SJSA1 (cell line): ENCODE results near the gene ARV1. TPM values are rescaled to one million over a fixed set of nuclear protein-coding genes. Genes with fewer than 3 reads are reported as not detected.
"Not testable (repeated sequence)": the region's sequence is repeated elsewhere in the genome, so short reads cannot be mapped to it uniquely, and the experiment has no call there.

Experiments used
- DNase-seq, 2 experiments: peaks; one replicate each; pipeline ENCODE4 v3.0.0-alpha.2; 2015 to 2020; ENCODE audit warnings: low spot score in 2 of 2, low read depth in 1 of 2
- H3K27ac ChIP-seq: fragments of 250-450 bp; sonication (Bioruptor Pico); 2 replicates; pipeline ENCODE4 v1.5.1; 2020; ENCODE audit warnings: mild to moderate bottlenecking, moderate library complexity
- H3K27me3 ChIP-seq: fragments of 250-450 bp; sonication (Bioruptor Pico); replicated peaks from 2 replicates; pipeline ENCODE4 v1.5.1; 2020; ENCODE audit warnings: mild to moderate bottlenecking, moderate library complexity
- H3K36me3 ChIP-seq: fragments of 250-450 bp; sonication (Bioruptor Pico); 2 replicates; pipeline ENCODE4 v1.5.1; 2020; ENCODE audit warnings: mild to moderate bottlenecking
- H3K4me1 ChIP-seq: fragments of 250-450 bp; sonication (Bioruptor Pico); replicated peaks from 2 replicates; pipeline ENCODE4 v1.6.1; 2021; ENCODE audit warnings: mild to moderate bottlenecking
- H3K4me3 ChIP-seq: fragments of 250-450 bp; sonication (Bioruptor Pico); 2 replicates; pipeline ENCODE4 v1.5.1; 2020; ENCODE audit warnings: mild to moderate bottlenecking
- H3K9me3 ChIP-seq: fragments of 250-450 bp; sonication (Bioruptor Pico); replicated peaks from 2 replicates; pipeline ENCODE4 v1.5.1; 2020; ENCODE audit warnings: mild to moderate bottlenecking
- total RNA-seq: library from RNA; depleted of rRNA; stranded (reverse); fragments of >200 nt; shearing (Covaris generic); gene quantifications from 2 replicates; pipeline ENCODE4 v1.2.3, GENCODE V29; 2014

ARV1 gene
- total RNA-seq, 1 experiment from 2014 or later: 23.6 TPM

DNA sequence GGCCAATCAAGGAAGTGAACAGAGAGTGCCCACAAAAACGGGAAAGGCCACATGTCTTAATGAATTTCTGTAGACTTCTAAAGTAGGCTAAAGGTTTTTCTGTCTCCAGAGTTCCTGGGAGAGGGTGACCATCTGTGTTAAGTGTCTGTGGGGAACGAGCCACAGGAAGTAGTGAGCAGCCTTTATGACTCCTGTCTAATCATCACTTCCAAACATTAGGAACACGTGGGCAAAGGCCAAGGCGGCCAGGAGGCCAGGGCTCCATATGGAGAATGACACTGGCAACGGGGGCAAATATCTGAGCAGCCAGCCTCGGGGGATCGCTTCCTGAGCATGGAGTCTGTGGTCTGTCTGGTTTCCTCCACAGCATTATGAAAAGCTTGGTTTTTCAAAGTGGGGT is 54.1 kb downstream of the ARV1 start:
- Histone ChIP-seq H3K27me3 (no peaks in the 10 kb centered on the region), H3K9me3 (no peaks in the 10 kb centered on the region), H3K27ac (no peak overlapping the region), H3K4me3 (no peak overlapping the region), H3K4me1 (peaks cover 5% of the 10 kb centered on the region), H3K36me3 (peaks cover 4% of the 10 kb centered on the region; the same call in 1 of the 2 replicates)
- no peak for DNase-seq

DNA sequence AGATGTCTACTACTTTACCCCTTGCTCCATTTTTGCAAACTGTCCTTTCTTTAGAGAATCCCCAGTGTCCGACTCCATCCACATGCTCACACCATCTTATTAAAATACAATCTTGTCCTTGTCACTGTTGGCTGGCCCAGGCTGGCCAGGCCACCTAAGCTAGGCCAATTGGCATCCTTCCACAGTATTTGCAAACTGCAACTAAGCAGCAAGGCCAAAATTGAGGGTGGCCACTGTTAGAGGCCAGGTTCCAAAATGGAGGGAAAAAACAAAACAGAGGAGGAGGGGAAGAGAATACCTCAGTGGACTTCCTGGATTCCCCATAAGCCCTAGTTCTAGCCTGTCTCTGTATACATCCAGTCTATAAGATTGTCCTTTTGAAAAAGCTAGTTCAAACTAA is 56.9 kb downstream of the ARV1 start:
- Histone ChIP-seq H3K4me3 (no peak overlapping the region), H3K36me3 (peaks cover 8% of the 10 kb centered on the region; the same call in 1 of the 2 replicates), H3K4me1 (peaks cover 29% of the 10 kb centered on the region), H3K27ac (no peak overlapping the region), H3K9me3 (no peaks in the 10 kb centered on the region), H3K27me3 (no peaks in the 10 kb centered on the region)
- DNase-seq: no peak

DNA sequence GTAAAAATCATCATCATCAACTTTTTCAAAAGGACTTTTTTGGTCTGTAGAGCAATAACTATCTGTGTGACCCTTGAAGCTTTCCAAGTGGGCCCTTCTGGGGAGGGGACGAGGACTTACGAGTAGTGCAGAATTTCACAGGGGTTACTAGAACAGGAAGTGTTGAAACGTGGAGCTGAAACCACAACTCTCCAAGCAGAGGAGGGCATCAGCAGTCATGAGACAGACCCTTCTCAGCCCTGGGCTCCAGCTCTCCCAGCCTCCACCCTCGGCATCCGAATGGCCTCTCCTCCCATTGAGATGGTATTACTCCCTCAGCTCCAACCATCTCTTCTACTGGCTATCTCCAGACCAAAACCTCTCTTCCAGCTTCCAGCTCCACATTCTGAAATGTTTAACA is 57.5 kb downstream of the ARV1 start:
- DNase-seq: no peak
- H3K27me3 ChIP-seq: no peaks in the 10 kb centered on the region
- no peak overlapping the region for H3K4me3 ChIP-seq
- H3K27ac ChIP-seq: no peak overlapping the region
- H3K9me3 ChIP-seq: no peaks in the 10 kb centered on the region
- H3K4me1 ChIP-seq: peaks cover 33% of the 10 kb centered on the region
- H3K36me3 ChIP-seq: peaks cover 8% of the 10 kb centered on the region; the same call in 1 of the 2 replicates

DNA sequence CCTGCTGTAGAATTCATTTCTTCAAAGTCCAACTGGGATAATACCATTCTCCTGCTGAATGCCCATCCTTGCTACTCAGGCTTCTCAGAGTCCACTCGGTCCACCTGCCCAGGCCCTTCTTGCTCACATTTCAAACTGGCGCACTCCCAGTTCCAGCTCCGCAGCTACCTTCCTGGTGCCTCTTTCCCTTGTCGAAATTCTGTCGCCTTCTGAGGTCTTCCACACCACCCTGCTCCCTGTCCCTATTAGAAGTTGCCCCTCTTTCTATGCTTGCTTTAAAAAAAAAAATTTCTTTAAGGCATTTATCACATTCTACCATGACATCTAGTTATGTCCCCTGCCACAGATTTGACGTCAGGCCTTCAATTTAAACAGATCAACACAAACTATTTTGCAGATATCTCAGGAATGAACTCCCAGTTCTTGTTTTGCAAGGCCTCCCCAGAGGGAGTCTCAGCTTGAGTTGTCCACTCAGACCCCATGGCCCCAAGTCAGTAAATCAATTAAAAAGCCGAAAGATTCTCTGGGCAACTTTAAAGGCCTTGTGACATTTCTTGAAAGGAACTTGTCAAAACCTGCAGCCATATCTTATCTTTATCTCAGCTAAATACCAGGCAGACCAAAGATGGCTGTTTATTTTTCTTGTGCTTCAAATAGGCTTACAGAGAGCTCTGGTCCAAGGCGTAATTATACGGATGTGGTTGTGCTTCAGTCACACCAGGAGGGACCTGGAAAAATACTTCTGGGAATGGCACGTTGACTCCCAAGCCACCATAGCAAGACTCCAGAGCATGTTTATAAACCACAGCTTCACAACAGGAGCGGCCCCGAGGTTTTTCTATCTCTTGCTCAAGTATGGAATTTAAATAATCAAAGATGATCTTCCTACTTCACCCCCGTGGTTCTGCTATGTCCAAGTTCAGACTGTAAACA is 59.0 kb downstream of the ARV1 start:
- Histone ChIP-seq H3K9me3 (no peaks in the 10 kb centered on the region), H3K27me3 (no peaks in the 10 kb centered on the region), H3K4me3 (no peak overlapping the region), H3K36me3 (peaks cover 8% of the 10 kb centered on the region; the same call in 1 of the 2 replicates), H3K4me1 (peaks cover 33% of the 10 kb centered on the region), H3K27ac (no peak overlapping the region)
- peak; percentile 51 to 60 for DNase-seq

DNA sequence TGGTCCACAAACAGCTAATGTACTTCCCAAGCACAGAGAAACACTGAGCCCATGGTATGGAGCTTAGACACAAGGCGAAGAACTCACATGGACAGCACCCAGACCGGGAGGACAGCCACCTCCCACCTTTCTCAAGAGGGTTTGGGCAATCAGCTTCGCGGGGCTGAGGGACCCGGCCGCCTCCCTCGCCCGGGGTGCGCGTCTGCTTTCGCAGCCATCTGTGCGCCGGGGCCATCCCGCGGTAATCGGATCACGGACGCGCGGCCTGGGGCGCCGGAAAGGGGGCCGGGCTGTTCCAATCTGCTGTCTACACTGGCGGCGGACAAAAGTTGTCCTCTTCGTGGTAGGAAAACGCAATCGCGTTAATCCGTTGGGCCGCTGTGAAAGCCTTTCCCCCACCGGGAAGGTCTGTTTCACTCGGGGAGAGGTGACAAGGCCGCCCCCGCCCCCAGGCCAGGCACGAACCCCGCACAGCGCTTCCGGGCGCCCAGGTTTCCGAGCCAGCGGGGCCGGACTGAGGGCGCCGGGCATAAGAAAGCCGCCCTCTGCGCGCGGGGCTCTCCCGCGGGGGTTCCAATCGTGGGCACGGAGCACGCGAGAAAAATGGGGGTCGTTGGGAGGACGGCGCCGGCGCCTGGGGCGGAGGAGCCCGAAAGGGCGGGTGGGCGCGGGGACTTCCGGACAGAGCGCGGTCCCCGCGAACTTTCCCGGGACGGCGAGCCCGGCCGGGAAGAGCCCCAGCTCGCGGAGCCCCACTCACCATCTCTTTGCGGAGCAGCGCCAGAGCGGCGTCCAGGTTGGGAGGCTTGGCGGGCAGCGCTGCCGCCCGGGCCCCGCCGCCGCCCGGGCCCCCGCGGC is 60.5 kb downstream of the ARV1 start:
- Histone ChIP-seq H3K27me3 (no peaks in the 10 kb centered on the region), H3K4me3 (peak overlapping the region; percentile 87), H3K36me3 (peaks cover 8% of the 10 kb centered on the region; the same call in 1 of the 2 replicates), H3K27ac (peak overlapping the region; percentile 4; the same call in 1 of the 2 replicates), H3K4me1 (peaks cover 33% of the 10 kb centered on the region), H3K9me3 (no peaks in the 10 kb centered on the region)
- peak; percentile 52 to 55 for DNase-seq

DNA sequence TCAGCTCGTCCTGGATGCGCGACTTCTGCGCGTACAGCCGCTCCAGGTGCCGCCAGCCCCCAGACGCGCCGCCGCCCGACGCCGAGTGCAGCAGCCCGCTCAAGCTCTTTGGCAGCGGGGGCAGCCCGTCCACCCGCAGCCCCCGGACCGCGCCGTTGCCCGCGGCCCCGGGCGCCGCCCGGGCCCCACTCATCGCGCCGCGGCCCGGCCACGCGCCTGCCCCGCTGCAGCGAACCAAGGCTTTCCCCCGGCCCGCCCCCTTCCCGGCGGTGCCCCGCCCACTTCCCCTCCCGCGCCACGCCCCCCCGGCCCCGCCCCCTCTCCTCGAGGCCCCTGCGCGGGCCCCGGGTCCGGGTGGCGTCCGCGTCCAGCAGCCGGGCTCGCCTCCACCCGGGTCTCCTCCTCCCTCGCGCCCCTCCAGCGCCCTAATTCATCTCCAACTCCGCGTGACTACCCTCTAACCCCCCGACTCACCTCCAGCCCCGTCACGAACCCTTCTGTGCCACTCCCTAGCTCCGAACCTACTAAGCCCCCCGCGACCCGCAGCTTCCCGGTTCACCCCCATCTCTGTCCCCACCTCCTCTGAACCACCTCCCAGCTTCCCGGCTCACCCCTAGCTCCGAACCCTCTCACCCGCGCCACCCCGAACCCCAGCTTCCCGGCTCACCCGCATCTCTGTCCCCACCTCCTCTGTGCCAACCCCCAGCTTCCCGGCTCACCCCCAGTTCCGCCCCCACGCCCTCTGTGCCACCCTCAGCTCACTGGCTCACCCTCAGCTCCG is 61.3 kb downstream of the ARV1 start, which contains the start of gene FAM89A:
TSS of gene FAM89A (minus strand) at position 236 of the 781 bp plus-strand sequence. CDS start at position 193, 43 bp downstream.
- Histone ChIP-seq H3K27me3 (no peaks in the 10 kb centered on the region), H3K4me1 (peaks cover 33% of the 10 kb centered on the region), H3K4me3 (peak within 1 kb of the TSS; percentile 87), H3K36me3 (peaks cover 8% of the 10 kb centered on the region; the same call in 1 of the 2 replicates), H3K27ac (peak within 1 kb of the TSS; percentile 4; the same call in 1 of the 2 replicates), H3K9me3 (peaks cover 5% of the 10 kb centered on the region)
- peak in 1 of 2 experiments; percentile 60 for DNase-seq

DNA sequence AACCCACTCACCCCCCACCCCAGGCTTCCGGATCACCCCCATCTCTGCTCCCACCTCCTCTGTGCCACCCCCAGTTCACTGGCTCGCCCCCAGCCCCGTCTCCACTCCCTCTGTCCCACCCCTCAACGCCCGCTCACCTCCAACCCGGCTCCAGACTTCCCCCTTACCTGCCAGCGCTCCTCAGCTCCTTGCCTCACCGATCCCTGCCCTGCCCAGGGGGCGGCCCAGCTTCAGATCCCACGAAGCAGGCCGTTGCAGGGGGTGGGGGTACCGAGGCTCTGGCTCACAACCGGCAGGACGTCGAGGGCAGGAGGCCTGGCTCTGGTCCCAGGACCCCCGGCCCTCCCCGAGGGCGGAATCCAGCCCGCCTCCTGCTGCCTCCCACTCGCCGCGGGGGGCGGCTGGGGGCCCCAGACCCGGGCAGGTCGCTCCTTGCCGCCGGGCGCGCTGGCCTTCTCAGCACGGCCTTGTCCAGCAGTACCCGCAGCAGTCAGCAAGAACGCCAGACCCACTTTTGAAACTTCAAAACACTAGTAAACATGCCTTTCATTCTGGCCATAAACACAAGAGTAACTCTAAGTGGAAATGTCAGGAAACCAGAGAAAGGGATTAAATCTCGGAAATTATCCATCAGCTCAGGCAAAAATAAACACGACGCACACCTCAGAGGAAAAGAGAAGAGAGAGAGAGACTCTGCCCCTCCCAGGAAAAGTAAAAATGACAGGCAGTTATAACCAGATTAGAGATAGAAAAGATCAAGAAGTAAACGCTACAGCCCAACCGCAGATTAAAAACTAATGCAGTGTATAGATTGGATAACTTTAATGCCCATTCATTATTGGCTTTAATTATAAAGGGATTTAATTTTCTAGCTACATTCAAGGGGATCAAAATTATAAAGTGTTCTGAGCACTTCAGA is 62.2 kb downstream of the ARV1 start:
- H3K4me3 ChIP-seq: no peak overlapping the region
- H3K27ac ChIP-seq: no peak overlapping the region
- H3K4me1 ChIP-seq: peaks cover 33% of the 10 kb centered on the region
- H3K36me3 ChIP-seq: peaks cover 8% of the 10 kb centered on the region; the same call in 1 of the 2 replicates
- DNase-seq: no peak
- H3K27me3 ChIP-seq: no peaks in the 10 kb centered on the region
- H3K9me3 ChIP-seq: peaks cover 5% of the 10 kb centered on the region

DNA sequence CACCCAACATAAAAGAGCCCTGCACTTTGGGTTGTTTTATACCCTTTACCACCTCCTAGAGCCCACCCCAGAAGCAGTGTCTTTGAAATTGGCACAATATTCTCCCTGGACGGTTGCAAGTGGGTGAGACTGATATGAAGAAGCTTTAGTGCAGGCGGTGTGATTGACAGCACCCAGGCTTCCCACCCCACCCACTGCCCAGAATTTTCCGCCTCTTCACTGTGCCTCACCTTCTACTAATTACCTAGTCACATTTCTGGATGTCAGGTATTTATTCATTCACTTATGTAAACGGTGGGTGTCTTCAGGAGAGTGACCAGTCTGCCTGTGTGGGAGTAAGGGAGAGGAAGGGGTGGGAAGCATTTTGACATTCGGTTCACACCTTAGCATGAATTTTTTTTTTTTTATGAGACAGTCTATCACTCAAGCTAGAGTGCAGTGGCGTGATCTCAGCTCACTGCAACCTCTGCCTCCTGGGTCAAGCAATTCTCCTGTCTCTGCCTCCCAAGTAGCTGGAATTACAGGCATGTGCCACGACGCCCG is 62.9 kb downstream of the ARV1 start:
- H3K4me3 ChIP-seq: no peak overlapping the region
- peaks cover 8% of the 10 kb centered on the region; the same call in 1 of the 2 replicates for H3K36me3 ChIP-seq
- peaks cover 33% of the 10 kb centered on the region for H3K4me1 ChIP-seq
- no peaks in the 10 kb centered on the region; the same call in 1 of the 2 replicates for H3K27me3 ChIP-seq
- H3K27ac ChIP-seq: no peak overlapping the region
- peaks cover 5% of the 10 kb centered on the region for H3K9me3 ChIP-seq
- DNase-seq: no peak

DNA sequence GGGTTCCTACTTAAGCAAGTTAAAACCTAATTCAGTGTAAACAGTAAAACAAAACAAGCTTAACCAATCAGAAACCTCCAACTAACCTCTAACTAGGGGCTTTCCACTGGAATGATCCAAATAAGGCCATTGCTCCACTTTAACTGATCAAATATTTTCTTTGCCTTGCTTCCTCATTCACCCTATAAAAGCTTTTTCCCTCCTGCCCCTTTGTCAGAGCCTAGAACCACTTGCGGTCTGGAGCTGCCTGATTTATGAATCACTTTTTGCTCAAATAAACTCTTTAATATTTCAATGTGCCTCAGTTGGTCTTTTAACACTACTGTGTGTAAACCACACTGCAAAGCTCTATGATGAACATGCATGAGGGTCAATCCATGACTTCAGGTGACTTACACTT is 65.7 kb downstream of the ARV1 start:
- DNase-seq: no peak
- Histone ChIP-seq H3K27ac (no peak overlapping the region), H3K4me1 (peaks cover 11% of the 10 kb centered on the region), H3K4me3 (no peak overlapping the region), H3K27me3 (no peaks in the 10 kb centered on the region; the same call in 1 of the 2 replicates), H3K36me3 (0 out of 2 replicates have a peak, but pooled peaks cover 3% of the 10 kb centered on the region), H3K9me3 (peaks cover 5% of the 10 kb centered on the region)

DNA sequence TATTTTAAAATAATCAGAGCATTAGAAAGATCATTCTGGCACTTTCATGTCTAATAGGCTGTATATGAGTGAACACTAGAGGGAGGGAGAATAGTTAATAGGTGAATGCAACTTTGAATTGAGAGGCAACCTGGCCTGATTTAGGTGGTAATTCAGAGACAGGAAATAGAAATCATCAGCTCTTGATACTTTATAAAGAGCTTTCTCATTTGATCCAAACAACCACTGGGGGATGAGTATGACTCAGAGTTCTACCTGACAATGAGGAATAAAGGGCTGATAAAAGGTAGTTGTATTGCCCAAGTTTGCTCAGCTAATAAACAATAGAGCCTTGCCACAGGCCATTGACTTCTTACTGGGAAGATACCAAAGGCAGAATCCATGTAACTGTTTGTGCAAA is 66.4 kb downstream of the ARV1 start:
- H3K9me3 ChIP-seq: peaks cover 5% of the 10 kb centered on the region
- DNase-seq: no peak
- no peak overlapping the region for H3K27ac ChIP-seq
- H3K27me3 ChIP-seq: no peaks in the 10 kb centered on the region; the same call in 1 of the 2 replicates
- peaks cover 7% of the 10 kb centered on the region for H3K4me1 ChIP-seq
- H3K36me3 ChIP-seq: no peaks in the 10 kb centered on the region
- H3K4me3 ChIP-seq: no peak overlapping the region

DNA sequence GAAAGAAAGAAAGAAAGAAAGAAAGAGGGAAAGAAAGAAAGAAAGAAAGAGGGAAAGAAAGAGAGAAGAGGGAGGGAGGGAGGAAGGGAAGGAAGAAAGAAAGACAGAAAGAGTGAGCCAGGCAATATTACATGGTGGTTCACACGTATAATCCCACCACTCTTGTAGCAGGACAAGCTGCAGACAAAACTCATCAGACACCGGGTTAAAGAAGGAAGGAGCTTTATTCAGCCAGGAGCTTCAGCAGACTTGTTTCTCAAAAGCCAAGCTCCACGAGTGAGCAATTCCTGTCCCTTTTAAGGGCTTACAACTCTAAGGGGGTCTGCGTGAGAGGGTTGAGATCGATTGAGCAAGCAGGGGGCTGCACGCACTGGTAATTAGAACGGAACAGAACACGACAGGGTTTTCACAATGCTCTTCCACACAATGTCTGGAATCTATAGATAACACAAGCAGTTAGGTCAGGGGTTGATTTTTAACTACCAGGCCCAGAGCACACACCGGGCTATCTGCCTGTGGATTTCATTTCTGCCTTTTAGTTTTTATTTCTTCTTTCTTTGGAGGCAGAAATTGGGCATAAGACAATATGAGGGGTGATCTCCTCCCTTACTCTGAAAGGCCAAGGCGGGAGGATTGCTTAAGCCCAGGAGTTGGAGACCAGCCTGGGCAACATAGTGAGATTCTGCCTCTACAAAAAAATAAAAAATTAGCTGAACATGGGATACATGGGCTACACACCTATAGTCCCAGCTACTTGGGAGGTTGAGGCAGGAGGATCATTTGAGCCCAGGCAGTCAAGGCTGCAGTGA is 67.2 kb downstream of the ARV1 start:
- H3K27ac ChIP-seq, DNase-seq, H3K4me3 ChIP-seq, H3K4me1 ChIP-seq, H3K36me3 ChIP-seq, H3K9me3 ChIP-seq, H3K27me3 ChIP-seq: not testable (repeated sequence)
